Measurements from ENCODE around the gene NAT9.

The NAT9 gene

GRCh38 chr17:74760404-74761105, 15.6 kb downstream of the NAT9 start:
- peak; percentile 93 for DNase-seq

DNA sequence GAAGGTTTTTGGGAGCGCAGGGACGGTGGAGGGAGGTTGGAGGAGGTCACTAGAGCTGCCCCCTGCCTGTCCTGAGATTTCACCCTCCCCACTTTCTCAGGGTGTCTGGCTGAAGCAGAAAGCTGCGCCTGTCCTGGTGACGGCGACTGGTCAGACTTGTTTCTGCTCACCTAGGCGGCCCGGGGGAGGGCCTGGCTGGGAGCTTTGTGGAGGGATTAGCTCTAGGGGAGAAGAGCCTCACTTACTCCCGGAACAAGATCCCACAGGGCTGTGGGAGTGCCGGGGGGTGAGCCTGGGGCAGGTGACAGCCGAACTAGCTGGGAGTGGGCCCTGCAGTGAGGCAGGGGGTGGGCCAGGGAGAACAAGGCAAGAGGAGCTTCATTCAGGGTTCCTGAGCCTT, 16.2 kb downstream of the NAT9 start:
- DNase-seq = peak; percentile 79

DNA sequence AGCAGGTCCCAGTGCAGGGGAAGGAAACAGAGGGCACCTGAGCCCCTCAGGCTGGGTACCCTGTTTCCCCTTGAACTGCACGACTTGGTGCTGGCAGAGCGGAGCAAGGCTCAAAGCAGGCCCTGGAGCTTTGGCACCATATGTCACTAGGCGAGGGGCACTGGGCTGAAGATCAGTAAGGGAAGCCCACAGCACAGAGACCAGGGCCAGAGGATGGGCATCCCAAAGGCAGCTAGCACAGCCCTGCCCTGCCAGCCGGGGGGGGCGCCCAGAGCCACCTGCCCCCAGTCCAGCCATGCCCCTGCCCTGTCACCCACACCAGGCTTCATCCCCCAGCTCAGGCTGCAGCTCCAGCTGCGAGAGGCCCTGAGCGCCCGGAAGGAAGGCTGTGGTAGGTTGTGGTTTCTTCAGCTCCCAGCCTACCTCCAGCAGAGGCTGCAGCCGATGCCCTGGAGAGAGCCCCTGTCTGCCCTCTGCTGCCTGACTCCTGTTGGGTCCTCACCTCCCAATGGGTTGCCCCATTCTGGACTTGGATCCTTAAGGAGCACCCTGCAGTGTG, 16.8 kb downstream of the NAT9 start:
- peak; percentile 81 for DNase-seq

GRCh38 chr17:74758848-74759168, 17.3 kb downstream of the NAT9 start:
- peak; percentile 87 for DNase-seq

- DNase-seq = peak; percentile 66
Measured at GRCh38 chr17:74757931-74758847, 18.0 kb downstream of the NAT9 start.

DNA sequence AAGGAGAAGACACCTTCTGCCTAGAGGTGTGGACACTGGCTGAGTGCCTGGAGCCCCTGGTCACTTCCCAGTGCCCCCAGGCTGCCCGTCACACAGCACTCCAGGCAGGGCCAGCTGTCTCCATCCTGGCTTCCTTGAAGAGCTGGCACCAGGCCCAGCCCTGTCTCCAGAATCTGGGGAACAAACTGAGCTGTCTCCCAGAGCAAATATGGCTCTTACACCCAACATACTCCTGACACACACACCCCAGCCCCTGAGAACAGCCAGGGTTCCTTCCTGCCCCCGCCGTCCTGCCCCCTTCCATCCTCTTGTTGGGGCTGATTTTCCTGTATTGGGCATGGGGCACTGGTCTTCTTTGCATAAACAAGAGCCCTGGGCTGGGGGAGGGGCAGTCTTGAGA, 18.6 kb downstream of the NAT9 start:
- peak; percentile 74 for DNase-seq

DNA sequence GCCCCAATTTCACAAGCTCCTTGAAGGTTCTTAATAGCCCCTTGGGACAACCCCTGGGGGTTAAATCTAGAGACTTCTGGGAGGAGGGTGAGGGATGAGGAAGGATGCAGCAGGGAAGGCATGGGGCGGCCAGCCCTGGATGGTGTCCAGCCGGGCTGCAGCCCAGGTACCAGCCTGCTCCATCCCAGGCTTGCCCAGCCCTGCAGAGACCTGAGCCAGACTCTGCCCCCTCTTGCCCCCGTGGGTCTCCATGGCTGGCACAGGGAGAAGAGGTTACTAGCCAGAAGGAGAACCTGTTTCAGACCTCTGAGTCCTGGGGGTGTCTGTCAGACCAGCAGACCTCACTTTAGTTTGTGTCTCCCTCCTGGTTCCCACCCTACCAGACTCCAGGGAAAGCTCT, 19.3 kb downstream of the NAT9 start:
- DNase-seq = no peak

GRCh38 chr17:74755533-74755932, 20.6 kb downstream of the NAT9 start:
- DNase-seq = no peak

DNA sequence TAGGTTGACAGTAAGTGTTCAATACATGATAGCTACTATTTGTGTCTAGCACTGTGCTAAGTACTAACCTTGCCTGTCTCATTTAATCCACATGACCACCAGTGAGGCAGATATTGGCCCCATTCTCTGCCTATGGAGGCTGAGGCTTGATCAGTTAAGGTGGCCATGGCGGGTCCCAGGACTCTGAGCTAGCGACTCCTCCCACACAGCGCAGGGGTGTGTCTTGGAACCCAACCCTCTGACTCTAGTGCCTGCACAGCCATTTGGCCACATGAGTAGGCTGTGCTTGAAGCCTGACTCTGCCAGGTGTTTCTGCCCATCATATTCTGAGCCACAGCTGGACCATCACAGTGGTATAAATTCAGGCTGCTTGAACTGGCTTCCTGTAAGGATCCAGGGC, 21.3 kb downstream of the NAT9 start:
- DNase-seq = no peak

DNA sequence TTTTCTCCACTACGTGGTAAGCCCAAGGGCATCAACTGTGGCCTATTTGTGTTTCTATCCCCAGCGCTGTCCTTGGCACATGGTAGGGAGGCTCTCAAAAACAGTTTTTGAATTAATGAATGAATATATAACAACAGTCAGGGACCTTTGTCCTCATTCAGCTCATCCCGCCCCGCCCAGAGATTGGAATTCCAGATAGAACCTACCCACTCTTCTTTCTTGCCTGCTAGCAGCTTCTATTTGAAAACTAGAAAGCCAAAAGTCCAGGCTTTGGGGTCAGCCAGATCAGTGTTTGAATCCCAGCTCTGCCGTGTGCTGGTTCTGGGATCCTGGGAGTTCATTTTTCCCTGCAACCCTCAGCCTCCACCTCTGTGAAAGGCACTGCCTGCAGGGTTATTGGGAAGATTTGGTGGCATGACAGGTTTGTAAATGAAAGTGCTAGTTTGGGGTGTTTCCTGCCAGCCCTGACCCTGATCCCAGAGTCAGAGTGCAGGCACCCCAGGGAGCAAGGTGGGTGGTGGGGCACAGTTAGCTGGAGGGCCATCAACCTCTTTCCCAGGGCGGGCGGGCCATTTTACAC, 23.2 kb downstream of the NAT9 start:
- DNase-seq = no peak

DNA sequence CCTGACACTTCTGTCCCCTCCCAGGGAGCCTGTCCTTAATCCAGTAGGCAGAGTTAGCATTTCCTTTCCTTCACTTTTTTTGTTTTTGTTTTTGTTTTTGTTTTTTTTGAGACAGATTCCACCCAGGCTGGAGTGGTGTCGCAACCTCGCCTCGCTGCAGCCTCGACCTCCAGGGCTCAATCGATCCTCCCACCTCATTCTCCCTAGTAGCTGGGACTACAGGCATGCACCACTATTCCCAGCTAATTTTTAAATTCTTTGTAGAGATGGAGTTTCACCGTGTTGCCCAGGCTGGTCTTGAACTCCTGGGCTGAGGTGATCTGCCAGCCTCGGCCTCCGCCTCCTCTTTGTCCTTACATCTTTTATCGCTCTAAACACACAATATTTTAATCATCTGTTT, 23.7 kb downstream of the NAT9 start:
- no peak for DNase-seq

DNA sequence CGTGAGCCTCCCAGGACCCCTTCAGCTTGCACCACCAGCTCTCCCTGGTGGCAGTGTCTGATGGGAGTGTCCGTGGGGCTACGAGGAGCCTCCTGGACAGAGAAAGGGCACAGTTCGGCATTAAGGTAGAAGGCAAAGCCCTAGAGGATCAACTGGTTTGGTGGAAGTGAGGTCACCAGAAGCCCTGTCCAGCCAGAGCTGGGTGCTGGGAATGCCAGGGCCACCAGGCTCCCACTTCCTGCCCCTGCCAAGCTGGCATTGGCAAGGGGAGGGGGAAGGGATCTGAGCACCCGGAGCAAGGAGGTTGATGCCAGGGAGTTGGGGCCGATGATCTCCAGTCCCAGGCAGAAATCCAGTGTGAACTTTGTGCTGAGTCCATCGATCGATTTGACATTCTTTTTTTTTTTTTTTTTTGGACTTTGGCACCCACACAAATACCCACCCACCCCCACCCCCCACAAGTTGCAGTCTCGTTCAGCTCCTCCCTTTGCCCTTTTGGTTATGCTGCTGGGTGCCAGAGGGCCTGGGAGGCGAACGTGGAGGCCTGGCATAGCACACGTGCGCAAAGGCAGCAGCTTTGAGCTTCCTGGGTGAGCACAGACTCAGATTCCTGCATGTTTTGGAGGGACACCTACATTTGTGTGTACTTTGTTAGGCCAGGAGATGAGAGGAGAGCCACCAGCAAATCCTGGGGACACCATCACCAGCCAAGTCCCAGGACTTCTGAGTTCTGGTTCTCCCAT, 25.6 kb downstream of the NAT9 start:
- no peak for DNase-seq

DNA sequence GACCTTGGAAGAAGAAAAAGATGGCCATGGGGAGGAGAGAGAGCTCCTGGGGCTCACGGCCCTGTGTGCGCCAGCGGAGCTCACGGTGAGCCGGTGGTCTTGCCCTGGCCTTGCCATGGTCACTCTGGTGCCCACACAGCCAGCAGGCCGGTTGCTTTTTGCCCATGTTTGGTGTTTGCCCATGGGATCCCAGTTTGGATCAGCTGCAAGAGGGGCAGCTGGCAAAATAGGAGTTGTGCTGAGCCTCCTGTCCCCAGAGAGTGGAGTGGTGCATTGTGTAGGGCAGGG, 26.2 kb downstream of the NAT9 start:
- DNase-seq = no peak

DNA sequence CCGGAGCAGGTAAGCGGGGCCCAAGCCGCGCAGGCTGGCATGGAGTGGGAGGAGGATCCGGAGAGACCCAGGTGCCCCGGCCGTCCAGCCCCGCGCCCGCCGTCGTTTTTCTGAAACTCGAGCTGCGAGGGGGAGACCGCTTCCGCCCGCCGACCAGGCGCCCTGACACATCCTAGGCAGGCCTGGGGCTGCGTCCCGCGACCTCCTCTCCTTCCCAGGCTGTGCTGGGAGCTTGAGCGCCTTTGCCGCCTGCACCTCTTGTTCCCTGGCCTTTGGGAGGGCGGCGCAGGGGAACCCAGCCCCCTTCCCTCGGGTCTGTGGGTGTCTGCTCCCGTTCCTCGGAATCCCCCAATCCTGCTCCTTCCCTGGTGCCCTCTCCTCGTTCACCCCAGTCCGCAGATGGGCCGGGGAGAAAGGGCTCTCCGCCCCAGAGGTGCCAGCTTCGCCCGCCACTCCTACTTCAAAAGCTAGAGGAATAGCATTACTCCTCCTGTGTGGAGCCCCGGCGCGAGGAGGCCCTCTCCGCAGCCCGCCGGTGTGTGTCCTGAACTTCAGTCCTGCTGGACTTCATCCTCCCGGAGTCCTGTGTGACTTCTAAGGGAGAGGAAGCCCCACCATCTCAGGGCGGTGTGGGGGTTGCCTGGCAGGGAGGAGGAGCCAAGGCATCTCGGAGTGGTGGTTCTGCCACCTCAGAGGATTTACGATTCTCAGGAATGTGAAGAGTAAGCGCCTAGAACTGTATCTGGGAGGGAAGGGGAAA, 26.7 kb downstream of the NAT9 start:
- DNase-seq = no peak

DNA sequence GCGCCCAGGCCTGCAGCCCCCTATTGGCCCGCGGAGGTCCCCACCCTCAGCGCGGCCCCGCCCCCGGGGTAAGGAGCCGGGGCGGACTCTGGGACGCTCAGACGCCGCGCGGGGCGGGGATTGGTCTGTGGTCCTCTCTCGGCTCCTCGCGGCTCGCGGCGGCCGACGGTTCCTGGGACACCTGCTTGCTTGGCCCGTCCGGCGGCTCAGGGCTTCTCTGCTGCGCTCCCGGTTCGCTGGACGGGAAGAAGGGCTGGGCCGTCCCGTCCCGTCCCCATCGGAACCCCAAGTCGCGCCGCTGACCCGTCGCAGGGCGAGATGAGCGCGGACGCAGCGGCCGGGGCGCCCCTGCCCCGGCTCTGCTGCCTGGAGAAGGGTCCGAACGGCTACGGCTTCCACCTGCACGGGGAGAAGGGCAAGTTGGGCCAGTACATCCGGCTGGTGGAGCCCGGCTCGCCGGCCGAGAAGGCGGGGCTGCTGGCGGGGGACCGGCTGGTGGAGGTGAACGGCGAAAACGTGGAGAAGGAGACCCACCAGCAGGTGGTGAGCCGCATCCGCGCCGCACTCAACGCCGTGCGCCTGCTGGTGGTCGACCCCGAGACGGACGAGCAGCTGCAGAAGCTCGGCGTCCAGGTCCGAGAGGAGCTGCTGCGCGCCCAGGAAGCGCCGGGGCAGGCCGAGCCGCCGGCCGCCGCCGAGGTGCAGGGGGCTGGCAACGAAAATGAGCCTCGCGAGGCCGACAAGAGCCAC, 27.4 kb downstream of the NAT9 start, which contains the start of gene NHERF1:
TSS of gene NHERF1 (plus strand) at position 100 of the 750 bp plus-strand sequence. CDS start at position 319, 219 bp downstream.
- DNase-seq = peak; percentile 89

GRCh38 chr17:74748279-74748528, 27.9 kb downstream of the NAT9 start:
- no peak for DNase-seq

- DNase-seq = no peak
Measured at GRCh38 chr17:74746922-74747321, 29.2 kb downstream of the NAT9 start.

GRCh38 chr17:74746376-74746775, 29.8 kb downstream of the NAT9 start:
- DNase-seq = no peak

DNA sequence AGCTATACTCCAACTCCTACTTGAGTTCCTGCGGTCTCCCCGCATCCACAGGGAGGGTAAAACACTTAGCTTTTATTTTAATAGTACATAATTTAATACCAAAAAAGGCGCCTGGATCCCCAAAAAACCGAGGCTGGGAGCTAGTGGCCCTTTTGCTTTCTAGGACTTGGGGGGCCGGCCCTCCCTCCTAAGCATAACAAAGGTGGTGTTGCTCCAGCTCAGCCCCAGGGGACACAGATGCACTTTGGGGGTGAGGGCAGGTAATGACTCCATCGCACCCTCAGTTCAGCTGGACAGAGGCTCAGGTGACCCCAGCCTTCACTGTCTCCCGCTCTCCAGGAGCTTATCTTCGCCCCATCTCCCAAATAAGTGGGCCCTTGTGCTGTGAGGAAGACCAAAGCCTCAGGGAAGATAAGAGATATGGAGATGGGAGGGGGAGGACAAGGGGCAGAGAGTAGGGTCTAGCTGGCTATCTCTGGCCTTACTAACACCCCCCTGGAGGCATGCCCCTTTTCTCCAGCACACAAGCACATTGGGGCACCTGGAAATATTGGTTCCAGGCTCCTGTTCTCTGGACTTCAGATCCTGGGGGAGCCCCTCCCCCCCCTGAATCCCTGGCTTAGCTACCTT, 30.5 kb downstream of the NAT9 start:
- no peak for DNase-seq

GRCh38 chr17:74744714-74745547, 31.2 kb downstream of the NAT9 start:
- DNase-seq = peak; percentile 62

GRCh38 chr17:74744349-74744713, 31.8 kb downstream of the NAT9 start:
- DNase-seq = no peak

Measured in NCI-H2171 treated with DMSO at 0.1 percent for 48 hours (cell line).